Activated CD8-positive, alpha-beta memory T cell treated with anti-CD3 and anti-CD28 coated beads for 1 hour (primary cell): ENCODE data around the gene APP.
"Not testable (repeated sequence)": the region's sequence is repeated elsewhere in the genome, so short reads cannot be mapped to it uniquely, and the experiment has no call there.

Source experiments
- DNase-seq, 2 donors: peaks; one replicate each; pipeline ENCODE4 v3.0.0-alpha.2; 2020; ENCODE audit warnings: low read depth in 1 of 2; ENCODE audit errors: extremely low read depth in 1 of 2

The APP gene

GRCh38 chr21:26165331-26165730, 5.2 kb downstream of the APP start:
- DNase-seq: no peak

- DNase-seq: no peak
Observed at GRCh38 chr21:26164311-26164710, 6.3 kb downstream of the APP start.

GRCh38 chr21:26162081-26162480, 8.5 kb downstream of the APP start:
- no peak for DNase-seq

GRCh38 chr21:26159869-26160268, 10.7 kb downstream of the APP start:
- DNase-seq: no peak

GRCh38 chr21:26157801-26158200, 12.8 kb downstream of the APP start:
- DNase-seq: no peak

- DNase-seq: no peak
Observed at GRCh38 chr21:26154753-26155152, 15.8 kb downstream of the APP start.

GRCh38 chr21:26153758-26154157, 16.8 kb downstream of the APP start:
- DNase-seq: no peak

- DNase-seq: no peak
Observed at GRCh38 chr21:26148840-26149354, 21.7 kb downstream of the APP start.

- DNase-seq: no peak
Observed at GRCh38 chr21:26148071-26148839, 22.3 kb downstream of the APP start.

- no peak for DNase-seq
Observed at GRCh38 chr21:26147535-26147934, 23.0 kb downstream of the APP start.

- DNase-seq: no peak
Observed at GRCh38 chr21:26146681-26147080, 23.9 kb downstream of the APP start.

GRCh38 chr21:26144031-26144430, 26.5 kb downstream of the APP start:
- no peak for DNase-seq

GRCh38 chr21:26142363-26142762, 28.2 kb downstream of the APP start:
- no peak for DNase-seq

GRCh38 chr21:26140926-26141325, 29.6 kb downstream of the APP start:
- no peak for DNase-seq

GRCh38 chr21:26140164-26140579, 30.4 kb downstream of the APP start:
- DNase-seq: no peak

- no peak for DNase-seq
Observed at GRCh38 chr21:26138615-26139257, 31.8 kb downstream of the APP start.

- no peak for DNase-seq
Observed at GRCh38 chr21:26137379-26138060, 33.0 kb downstream of the APP start.

- no peak for DNase-seq
Observed at GRCh38 chr21:26136671-26137070, 33.9 kb downstream of the APP start.

GRCh38 chr21:26135520-26135919, 35.0 kb downstream of the APP start:
- no peak for DNase-seq

- no peak for DNase-seq
Observed at GRCh38 chr21:26131554-26131953, 39.0 kb downstream of the APP start.

- not testable (repeated sequence) for DNase-seq
Observed at GRCh38 chr21:26131053-26131452, 39.5 kb downstream of the APP start.
